ENCODE measurements around the gene BCKDK.

DNA sequence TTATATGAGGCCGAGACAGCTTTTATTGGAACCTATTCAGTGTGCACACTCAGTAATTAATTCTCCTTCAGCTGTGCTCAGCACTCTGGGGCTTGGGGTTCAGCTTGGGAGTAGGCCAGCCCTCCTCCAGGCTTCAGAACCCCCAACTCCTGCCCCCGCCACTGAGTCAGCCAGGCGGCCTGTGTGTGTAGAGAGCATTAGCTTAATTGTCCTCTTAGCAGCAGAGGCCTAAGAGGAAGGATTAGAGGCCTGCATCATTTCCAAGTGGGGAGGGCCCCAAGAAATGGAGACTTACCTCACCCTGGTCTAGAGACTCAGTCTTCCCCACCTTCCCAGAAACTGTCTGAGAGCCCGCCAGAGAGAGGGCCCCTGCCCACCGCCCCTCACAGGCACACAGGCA is 20.2 kb upstream of the BCKDK start:
- TF ChIP-seq, protein P1, sequence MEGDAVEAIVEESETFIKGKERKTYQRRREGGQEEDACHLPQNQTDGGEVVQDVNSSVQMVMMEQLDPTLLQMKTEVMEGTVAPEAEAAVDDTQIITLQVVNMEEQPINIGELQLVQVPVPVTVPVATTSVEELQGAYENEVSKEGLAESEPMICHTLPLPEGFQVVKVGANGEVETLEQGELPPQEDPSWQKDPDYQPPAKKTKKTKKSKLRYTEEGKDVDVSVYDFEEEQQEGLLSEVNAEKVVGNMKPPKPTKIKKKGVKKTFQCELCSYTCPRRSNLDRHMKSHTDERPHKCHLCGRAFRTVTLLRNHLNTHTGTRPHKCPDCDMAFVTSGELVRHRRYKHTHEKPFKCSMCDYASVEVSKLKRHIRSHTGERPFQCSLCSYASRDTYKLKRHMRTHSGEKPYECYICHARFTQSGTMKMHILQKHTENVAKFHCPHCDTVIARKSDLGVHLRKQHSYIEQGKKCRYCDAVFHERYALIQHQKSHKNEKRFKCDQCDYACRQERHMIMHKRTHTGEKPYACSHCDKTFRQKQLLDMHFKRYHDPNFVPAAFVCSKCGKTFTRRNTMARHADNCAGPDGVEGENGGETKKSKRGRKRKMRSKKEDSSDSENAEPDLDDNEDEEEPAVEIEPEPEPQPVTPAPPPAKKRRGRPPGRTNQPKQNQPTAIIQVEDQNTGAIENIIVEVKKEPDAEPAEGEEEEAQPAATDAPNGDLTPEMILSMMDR (IDR thresholded peaks at IDR 0.05; ENCODE audit: insufficient read depth, low read depth, low read length), result no peak
- no peak for TF ChIP-seq EZH2 (IDR thresholded peaks at IDR 0.05; ENCODE audit: insufficient read depth, low read length)

All from astrocyte (in vitro differentiated cells and primary cell).